Forelimb muscle (tissue), 1 donor: ENCODE results near the gene ZCCHC14. TPM values are rescaled to one million over a fixed set of nuclear protein-coding genes. Genes with fewer than 3 reads are reported as not detected.

Experiments used
- DNase-seq: peaks from one replicate; pipeline ENCODE4 v3.0.0-alpha.2; 2013; ENCODE audit warnings: low read depth
- polyA plus RNA-seq: library from polyadenylated mRNA; unstranded; fragments of 120-200 nt; gene quantifications from one replicate; pipeline ENCODE4 v1.2.1, GENCODE V29; 2013; ENCODE audit not compliant: insufficient read length

Gene ZCCHC14
- polyA plus RNA-seq, result 17.6 TPM

DNA sequence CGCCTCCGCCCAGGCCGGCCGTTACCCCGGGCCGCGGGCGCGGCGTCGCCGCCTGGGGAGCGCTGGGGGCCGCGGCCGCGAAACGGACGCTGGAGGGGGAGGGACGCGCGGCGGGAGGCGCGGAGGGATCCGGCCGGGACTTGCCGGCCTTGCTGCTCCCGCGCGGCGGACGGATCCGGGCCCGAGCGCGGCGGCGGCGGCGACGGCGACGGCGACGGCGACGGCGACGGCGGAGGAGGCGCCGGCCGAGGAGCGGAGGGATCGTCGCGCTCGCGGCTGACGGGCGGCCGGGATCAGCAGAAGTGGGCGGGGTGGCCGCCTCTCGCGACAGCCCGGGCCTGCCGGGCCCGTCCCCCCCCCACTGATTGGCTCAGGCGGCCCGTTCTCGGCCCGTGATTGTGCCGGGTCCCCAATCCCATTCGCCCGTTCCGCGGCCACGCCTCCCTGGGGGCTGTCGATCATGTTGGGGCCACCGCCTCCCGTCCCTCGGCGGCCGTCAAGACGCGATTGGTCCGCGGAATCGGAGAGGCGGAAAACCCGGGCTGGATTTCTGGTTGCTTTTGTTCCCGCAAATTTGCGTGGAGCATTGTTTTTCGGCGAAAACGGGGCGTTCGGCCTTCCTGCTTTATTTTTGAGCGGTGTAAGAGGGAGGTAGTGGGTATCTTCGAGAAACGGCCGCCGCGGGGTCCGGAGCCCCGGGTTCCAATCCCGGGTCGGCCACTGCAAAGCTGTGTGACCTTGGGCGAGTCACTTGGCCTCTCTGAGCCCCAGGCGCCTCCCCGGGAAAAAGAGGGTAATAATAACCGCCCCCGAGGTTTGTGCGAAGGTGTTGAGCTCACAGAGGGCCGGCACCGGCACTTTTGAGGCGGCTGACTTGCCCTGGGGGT, at the start of gene ZCCHC14:
ZCCHC14 (minus strand) TSS at position 304 of the 887 bp plus-strand sequence. CDS start 786 bp downstream, outside the sequence.
- DNase-seq, result peak; percentile 93

DNA sequence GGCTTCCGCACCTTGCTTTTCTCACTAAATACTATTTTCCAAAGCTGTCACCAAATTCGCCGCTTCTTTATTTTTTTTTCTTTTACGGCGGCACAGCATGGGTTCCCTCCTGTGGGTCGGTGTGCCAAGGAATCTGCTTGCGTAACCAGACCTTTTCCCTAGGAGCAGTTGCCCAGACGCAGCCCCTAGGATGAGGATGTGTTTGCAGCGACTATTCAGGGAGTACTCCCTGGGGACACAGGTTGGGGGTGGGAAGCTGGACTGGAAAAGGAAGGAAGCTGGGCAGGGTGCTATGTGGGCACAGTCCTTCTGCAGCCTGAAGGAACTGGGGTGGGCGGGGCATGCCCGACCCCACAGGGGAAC, 49.0 kb upstream of the ZCCHC14 start:
- DNase-seq, result no peak

DNA sequence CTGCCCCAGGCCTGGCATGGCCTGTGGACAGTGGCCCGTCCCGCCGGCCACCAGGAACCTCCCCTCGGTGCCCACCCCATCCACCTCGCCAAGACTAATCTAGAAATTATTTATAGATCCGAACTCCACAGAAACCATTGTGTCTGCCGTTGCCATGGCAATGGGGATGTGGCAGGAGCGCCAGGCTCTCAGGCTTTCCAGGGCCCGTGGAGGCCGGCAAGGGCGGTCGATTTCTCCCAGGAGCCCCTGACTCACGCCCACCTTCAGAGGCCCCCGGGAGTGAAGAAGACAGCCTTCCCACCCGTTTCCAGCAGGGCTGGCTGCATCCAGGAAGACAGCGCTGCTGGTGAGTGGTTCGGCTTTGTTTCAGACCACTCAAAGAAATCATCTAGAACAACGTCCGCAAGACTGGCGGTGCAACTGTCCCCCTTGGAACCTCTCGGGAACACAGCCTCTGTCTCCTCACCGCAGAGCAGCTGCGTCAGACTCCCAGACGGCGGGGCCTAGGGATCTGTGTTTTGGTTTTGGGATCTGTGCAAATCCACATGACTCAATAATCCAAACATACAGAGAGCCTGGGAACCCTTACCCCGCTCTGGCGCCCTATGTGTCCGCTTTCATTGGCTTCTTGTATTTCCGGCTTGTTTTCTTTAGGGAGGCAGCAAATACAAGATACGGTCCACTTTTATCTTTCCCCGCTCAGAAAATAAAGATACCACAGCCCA, 48.5 kb upstream of the ZCCHC14 start:
- no peak for DNase-seq

DNA sequence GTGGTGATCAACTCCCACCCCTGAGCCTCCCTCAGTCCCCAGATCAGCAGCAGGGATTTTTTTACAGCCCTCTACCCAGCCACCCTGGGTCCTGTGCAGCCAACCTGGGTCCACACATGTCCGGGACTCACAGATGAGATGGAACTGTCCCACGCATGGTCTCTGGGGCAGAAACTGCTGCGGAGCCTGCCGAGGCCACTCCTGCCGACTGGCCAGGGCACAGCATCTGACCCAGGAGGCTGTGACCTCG, 48.0 kb upstream of the ZCCHC14 start:
- no peak for DNase-seq

DNA sequence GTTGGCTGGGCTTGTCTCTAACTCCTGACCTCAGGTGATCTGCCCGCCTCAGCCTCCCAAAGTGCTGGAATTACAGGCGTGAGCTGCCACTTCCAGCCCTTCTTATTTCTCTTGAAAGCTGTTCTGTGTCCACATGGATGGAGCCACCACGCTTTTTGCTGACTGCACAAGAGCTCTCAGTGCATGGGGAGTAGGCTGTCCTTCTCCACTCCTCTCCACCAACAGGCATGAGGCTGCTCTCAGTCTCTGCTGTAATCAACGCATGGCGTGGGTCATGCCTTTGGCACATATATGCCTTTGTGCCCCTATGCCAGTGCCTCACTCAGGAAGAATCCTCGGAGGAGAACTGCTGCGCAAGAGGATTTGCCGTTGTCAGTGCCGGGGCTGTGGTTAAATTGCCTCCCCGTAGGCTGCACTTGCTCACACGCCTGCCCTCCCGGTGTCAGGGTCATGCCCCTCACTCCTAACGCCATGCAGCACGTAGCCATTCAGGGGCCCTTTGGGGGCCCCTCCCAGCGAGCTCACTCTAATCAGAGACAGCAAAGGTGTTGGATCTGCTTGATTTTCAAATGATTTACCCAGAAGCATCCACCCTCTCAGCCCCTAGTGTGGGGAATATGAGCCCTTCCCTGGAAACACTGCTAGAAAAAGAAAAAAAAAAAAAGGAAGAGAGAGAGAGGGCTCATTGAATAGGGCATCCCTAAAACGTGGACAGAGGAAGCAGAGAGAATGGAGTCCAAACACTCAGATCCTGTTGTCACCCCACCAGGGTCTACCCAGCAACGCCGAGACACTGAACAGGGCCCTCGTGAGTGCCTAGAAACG, 47.5 kb upstream of the ZCCHC14 start:
- DNase-seq, result no peak

DNA sequence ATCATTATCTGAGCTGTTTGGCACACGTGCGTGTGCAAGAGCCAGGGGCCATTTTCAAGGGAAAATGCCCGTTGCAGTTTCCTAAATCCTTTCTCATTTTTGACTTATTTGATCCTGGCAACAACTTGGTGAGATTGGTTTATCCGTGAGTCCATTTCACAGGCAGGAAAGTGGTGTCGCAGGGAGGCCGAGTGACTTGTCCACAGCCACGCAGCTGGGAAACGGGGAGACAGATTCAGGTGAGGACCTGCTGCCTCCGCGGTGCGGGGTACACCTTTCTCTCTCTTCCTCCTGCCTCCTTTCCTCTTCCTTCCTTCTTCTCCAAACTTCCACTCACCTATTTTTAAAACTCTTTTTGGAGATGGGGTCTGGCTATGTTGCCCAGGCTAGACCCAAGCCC, 46.3 kb upstream of the ZCCHC14 start:
- no peak for DNase-seq

DNA sequence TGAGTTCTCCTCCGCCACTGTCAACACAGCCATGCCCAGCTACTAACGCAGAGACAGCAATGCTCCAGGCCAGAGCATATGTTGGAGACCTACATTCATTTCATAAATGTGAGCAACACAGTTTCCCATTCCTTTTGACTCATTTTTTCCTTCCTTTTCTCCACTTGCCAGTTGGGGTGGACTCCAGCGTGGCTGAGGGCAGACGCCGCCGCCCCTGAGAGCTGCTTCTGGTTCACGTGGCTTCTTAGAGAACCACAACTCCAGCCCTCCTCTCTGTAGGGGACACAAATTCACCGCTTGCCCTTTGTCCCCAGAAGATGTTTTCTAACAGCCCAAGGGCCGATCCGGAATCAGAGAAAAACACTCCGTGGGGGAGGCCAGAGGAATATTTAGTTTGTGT, 45.8 kb upstream of the ZCCHC14 start:
- DNase-seq, result no peak

DNA sequence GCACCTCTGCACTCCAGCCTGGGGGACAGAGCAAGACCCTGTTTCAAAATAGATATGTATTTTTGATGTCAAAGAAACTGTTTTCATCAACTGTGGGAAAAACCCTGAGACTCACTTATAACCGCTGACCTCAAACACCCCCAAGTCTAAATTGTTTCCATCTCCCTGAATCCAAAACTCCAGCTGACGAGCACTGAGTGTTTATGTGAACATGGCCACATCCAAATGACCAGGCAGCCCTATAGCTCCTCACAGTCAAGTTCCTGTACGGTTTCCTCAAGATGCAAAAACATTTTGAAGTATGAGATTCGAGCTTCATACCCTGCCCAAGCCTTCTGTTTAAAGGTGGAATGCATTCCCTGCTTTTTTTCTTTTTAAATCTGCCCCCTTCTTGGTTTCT, 45.3 kb upstream of the ZCCHC14 start:
- no peak for DNase-seq

DNA sequence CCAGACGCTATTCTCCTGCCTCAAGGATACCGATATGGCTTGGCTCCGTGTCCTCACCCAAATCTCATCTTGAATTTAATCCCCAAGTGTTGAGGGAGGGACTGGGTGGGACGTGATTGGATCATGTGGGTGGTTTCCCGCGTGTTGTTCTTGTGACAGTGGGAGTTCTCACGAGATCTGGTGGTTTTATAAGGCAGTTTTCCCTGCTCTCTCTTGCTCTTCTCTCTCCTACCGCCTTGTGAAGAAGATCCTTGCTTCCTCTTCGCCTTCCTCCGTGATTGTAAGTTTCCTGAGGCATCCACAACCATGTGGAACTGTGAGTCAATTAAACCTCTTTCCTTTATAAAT, 43.9 kb upstream of the ZCCHC14 start:
- no peak for DNase-seq

DNA sequence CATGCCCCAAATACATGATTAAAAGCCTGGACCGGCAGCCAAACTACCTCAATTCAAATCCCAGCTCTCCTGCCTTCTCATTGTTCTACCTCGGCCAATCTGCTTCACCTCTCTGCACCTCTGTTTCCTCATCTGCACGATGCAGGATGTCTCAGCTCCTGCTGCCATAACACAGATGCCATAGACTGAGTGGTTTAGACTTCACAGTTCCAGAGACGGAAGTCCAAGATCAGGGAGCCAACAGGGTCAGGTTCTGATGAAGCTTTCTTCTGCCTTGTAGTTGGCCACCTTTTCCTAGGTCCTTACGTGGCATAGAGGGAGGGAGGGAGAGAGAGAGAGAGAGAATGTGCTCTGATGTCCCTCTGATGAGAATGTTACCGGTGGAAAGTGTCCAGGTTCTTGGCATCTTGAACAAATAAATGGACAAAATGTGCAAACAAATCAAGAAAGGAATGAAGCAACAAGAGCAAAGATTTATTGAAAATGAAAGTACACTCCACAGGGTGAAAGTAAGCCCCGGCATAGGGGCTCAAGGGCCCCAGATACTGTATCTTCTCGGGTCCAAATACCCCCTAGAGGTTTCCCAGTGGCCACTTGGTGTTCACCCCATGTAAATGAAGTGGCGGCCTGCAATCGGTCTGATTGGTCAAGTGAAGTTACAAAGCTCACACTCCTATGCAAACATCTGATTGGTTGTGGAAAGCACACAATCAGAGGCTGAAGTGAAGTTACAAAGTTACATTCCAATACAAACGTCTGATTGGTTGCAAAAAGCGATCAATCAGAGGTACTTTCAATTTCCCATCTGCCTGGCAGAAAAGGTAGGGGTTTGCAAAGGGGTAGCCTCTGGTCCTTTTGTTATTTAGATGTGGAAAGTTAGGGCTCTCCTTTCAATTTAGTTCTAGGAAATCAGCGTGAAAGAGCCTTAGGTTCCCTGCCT, 43.3 kb upstream of the ZCCHC14 start:
- DNase-seq, result no peak

DNA sequence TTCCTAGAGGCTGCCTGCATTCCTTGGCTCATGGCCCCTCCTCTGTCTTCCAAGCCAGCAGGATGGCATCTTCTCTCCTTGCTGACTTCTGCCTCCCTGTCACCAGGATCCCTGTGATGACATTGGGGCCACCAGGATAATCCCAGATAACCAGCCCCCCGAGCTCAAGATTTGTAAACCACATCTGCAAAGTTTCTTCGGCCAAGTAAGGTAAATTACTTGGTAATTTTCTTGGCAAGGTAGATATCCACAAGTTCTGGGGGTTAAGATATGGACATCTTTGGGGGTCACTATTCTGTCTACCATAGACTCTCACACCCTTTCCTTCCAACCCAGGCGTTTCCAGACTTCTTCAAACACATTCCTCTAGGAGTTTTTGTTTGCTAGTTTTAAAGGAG, 42.6 kb upstream of the ZCCHC14 start:
- DNase-seq, result no peak

DNA sequence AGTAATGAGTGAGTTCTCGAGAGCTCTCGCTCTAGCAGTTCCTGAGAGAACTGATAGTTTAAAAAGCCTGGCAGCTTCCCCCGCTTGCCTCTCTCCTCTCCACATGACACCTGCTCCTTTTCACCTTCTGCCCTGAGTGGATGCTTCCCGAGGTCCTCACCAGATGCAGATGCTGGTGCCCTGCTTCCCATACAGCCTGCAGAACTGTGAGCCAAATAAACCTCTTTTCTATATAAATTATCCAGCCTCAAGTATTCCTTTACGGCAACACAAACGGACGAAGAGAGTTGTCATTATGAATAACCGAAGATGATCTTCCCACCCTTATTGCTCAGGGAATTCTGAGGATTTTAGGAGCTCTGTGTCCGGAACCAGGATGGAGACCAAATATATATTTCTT, 41.9 kb upstream of the ZCCHC14 start:
- no peak for DNase-seq

DNA sequence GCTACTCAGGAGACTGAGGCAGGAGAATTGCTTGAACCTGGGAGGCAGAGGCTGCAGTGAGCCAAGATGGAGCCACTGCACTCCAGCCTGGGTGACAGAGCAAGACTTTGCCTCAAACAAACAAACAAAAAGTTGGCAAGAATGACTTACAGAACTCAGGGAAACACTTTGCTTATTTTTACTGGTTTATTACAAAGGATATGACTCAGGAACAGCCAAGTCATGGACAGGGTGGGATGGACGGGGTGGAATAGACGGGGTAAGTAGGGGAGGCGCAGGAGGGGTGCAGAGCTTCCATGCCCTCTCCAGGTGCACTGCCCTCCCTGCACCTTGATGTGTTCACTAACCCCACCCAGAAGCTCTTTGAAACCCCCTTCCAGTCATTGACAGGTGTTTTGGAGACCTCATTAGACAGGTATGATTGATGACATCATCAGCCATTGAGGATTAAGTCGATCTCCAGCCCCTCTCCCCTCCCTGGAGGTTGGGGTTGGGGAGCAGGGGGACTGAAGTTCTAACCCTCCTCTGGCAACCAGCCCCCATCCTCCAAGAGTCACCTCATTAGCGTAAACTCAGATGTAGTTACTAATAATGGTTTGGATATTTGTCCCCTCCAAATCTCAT, 41.3 kb upstream of the ZCCHC14 start:
- DNase-seq, result no peak

DNA sequence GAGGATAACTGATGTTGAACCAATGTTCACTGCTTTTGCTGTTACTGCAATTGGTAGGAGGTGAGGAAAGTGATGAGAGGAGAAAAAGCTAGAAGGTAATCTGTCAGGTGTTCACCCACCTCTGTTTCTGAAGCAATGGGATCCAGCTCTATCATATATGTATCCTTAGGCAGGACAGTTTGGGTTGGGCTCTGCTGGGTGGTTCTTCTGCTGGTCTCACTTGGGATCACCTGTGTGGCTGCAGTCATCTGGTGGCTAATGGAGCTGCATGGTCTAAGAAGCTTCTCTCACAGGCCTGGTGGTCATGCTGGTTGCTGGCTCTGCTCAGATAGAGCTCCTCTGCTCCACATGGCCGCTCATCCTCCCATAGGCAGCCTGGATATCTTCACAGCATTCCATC, 40.2 kb upstream of the ZCCHC14 start:
- no peak for DNase-seq

DNA sequence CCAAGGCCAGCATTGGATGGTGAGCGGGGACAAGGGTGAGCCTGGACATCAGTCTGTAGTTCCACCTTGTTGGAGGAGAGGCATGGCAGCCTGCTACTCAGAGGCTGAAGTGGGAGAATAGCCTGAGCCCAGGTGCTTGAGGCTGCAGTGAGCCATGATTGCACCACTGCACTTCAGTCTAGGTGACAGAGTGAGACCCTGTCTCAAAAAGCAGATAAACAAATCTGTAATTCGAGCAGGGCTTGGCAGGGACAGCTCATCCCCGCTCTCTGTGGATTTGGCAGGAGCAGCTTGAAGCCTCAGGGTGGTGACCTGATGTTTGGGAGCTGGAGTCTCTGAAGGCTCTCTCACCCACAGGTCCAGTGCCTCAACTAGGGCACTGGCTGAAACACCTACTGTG, 38.6 kb upstream of the ZCCHC14 start:
- no peak for DNase-seq

DNA sequence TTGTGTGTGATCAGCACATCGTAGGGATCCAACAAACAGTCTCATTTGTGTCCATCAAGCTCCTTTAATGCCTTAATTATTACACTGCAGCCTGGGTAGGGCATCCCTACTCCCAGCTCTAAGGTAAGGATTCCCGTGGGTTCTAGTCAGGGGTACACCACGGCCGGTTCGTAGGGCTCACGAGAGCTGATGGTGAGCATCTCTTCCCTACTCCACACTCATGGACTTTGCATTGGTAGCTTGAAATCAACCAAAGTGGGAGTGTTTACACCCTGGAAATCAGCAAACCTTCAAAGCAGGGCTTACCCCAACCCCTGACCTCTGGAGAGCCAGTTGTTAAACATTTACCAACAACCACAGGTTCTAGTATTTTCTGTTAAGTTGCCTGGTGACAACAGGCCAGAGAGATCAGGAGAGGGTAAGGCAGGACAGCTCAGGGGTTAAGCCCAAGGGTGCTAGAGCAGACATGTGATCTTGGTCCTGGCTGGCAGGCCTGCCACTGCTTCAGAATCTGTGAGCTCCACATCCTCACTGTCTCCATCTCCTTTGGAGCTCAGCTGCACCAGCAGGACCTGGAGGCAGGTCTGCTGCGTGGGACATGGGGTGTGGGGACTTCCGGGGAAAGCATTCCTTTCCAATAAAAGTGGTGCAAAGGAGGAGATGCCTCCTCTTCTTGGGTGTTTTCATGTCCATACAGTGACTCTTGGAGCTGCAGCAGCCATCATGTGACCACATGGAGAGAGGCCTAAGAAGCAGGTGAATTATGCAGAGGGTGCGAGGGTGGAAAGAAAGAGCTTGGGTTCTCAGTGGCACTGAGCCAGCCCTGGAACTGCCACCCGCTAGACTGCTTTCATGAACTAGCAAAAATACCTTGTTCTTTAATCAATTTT, 36.1 kb upstream of the ZCCHC14 start:
- DNase-seq, result no peak

DNA sequence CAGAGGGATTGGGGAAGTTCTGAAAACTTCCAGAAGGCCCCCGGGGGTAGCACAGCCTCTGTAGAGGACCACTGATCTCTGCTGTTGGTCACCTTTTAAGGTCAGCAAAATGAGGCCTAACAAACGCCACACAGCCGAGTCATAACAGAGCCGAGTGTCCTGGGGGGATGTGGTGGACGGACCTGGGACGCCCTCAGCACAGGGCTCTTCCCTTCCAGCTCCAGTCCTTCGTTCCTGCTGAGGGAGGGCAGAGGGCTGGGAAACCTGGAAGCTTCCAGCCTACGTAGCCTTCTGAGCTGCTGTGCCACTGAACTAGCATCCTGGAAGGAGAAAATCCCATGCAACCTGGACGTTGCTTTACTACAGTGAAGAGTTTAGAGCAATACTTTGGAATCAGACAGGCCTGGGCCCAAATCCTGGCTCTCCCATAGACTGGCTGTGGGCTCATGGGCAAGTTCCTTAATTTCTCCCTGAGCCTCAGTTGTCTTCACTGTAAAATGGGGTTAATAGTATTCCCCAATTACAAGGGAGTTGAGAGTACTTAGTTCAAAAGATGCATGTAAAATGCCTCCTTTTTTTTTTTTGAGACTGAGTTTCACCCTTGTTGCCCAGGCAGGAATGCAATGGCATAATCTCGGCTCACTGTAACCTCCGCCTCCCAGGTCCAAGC, 34.4 kb upstream of the ZCCHC14 start:
- DNase-seq, result no peak

DNA sequence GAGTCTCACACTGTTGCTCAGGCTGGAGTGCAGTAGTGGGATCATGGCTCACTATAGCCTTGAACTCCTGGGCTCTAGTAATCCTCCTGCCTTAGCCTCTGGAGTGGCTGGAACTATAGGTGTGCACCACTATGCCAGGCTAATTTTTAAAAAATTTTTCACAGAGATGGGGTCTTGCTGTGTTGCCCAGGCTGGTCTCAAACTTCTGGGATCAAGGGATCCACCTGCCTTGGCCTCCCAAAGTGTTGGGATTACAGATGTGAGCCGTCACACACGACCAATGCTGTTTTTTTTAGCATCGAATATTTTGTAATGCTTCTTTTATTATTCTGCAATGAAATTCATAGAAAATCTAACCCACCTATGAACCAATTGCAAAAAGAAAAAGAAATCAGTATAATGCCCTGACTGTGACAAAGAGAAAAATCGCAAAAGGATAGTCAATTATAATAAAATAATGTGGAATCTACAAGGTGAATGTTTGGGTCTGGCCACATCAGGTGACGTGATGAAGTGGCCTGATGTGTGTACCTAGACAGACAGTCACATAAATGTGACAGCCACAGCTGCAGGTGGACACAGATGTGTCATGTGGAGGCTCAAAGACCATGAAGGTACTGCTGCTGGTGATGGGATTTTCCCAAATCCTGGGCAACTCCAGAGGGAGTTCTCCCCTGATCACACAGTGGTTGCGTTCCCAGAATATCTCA, 33.6 kb upstream of the ZCCHC14 start:
- DNase-seq, result no peak

DNA sequence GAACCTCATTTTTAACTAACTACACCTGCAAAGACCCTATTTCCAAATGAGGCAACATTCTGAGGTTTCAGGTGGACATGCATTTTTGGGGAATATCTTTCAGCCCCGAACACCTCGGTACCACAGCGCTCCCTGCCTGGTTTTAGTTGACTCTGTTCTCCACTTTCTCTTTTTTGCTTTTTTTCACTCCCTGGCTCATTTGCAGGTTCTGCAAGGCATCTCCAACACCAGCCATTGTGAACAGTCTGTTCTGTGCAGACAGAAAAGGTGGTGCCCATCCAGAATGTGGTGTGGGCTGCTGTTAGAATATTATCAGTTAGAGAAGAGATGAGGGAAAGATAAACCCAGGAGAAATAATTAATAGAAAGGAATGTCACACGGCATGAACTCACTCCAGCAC, 32.5 kb upstream of the ZCCHC14 start:
- DNase-seq, result no peak
